HG03196 (cell line): Measurements from ENCODE around the gene HOXC10.
A peak's percentile ranks its signal among the peaks of the same experiment; 100 is the strongest.

Source experiments
- ATAC-seq: cut with Tn5 transposase; IDR thresholded peaks from one replicate; pipeline ENCODE4 v1.9.1; 2021; ENCODE audit not compliant: unreplicated experiment

Gene HOXC10

DNA sequence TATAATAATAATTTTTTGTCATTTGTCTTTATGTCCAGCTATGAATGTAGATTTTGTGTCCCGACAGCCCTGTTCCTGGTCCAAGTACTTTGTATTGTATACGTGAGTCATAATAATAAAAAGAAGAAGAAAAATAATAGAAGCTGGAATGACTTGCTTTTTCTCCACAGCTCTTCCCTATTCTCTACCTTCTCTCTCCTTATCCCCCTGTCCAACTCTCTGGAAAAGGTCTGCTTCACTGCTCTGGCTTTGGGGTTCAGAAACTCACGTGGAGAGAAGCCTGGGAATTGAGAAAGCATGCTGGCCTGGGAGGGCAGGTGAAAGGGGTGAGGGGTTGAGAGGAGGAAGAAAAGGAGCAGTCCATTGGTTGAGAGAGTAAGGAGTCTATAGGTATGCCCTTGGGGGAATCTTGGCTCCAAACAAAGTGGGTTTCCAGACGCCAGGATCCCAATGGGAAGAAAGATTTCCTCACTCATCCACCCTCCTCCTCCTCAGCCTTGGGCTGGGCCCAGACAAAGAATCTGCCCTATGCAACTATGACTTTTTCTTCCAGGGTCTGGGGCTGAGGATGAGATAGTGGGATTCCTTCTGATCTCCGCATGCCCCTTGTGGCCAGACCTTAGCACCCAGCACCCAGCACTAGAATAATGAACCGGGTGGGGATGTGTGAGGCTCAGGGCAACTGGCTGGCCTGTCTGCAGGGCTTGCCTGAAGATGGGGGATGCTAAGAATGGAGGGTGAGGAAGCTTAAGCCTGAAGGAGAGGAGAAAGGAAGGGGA lies 27.9 kb downstream of the HOXC10 start:
- no peak for ATAC-seq

DNA sequence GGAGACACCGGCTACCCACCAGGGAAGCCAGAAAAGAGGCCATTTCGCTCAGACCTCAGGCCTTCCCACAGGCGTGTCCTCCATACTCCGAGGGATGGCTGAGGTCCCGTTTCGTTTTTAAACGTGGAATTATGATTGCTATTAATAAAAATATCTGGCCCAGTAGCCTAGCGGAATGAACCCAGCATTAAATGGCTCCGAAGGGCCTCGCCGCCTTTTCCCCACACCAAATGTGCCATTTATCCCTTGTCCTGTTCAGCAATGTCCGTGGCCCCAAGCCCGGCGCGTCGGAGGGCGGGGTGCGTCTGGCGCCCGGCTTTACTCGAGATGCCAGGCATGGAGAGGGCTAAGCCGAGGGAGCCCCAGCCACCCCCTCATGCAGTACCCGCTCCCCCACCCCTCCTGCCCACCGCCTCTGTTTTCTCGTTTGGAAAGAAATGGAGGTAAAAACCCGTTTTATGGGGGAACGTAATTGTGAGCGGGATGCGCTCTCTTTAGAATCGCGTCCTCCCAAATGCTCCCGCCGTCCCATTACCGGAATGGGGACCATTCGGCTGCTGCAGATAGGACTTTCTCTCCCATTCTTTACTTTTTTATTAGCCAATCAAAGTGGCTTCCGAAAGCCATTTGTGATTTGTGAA lies 29.6 kb downstream of the HOXC10 start:
- no peak for ATAC-seq

DNA sequence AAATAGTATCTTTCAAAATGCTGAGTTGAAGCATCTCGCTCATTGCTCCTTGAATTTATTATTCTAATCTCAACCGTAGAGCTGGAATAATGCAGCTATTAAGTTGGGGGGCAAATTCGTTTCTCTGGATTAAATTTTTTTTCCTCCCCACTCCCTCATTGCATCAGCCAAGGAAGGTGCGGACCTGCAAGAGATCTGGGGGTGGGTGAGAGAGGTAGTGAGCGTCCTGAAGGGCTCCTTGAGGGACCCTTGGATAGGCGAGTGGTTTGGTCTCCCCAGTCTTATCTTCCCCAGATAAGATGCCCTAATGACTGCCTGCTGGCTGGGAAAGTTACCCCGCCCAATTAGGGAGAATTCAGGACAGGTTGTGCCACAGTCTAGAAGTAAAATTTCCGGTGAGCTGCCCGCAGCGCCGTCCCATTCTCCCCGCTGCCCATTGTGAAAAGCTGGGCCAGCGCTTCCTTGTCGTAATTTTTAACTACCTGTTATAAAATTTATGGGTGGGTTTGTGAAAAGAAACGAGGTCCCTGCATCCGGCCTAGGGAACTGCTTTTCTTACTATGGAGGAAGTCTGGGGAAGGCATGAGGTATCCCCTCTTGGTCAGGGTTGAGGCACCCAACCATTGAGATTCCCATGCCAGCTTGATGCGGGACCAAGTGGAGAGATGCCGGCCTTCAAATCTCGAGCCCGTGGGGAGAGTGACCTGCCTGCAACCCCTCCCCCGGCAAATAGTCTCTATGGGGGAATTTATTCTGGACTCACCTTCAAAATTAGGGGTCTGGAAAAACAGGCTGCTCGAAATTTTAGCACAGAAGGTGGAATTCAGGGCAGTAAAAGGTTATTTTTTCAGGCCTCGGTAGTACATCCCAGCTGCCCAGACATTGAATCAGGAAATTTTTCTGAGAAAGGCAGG lies 30.3 kb downstream of the HOXC10 start:
- no peak for ATAC-seq

DNA sequence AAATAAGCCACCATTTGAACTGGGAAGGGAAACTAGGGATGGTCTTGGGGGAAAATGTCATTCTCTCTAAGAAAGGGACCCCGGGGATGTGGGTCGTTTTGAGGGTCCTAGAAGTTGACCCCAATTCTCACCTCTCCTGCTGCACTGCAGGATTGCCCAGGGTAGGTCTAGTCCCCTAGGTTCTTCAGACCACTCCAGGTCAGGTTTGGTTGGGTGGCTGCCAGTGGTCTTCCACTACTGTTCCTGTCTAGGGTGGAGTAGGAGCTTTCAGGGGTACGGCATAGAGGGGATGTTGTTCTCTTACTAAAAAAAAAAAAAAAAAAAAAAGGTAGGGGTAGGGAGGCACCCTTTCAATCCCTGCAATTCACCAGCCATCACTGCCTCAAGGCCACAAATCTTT lies 31.1 kb downstream of the HOXC10 start:
- ATAC-seq = no peak

DNA sequence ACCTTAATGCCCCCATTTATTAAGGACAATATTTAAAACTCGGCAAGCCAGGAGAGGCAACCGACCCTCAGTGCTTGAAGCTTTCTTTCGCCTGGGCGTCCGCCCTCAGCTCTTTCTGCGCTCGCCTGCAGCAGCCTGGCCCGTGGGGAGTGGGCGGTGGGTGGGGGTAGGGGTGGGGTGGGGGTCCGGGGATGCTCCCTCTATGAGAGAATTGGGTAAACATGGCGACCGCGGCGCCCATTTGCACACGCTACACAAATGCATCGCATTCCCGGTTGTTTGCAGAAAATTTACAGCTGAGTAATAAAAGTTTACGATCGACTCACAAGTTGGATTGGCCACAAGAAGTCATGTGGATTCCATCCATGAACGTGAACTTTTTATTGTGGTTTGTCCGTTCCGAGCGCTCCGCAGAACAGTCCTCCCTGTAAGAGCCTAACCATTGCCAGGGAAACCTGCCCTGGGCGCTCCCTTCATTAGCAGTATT lies 31.6 kb downstream of the HOXC10 start:
- ATAC-seq = no peak

DNA sequence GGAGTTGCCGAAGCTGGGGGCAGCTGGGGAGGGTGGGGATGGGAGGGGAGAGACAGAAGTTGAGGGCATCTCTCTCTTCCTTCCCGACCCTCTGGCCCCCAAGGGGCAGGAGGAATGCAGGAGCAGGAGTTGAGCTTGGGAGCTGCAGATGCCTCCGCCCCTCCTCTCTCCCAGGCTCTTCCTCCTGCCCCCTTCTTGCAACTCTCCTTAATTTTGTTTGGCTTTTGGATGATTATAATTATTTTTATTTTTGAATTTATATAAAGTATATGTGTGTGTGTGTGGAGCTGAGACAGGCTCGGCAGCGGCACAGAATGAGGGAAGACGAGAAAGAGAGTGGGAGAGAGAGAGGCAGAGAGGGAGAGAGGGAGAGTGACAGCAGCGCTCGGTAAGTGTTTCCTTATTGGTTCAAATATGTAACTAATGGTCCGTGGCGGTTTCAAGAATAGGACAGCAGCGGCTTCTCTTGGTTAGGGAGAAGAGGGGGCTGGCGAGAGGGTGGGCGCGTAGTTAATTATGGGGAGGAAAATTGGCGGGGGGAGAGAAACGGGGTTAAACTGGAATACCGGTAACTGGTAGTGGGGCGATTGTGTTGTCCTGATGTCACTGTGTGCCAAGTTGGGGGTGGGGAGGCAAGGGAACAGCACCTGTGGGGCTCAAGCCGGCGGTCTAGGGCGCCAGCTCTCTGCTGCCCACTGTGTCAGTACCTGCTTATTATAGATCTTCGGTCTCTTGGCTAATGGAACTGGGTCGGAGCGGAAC lies 32.3 kb downstream of the HOXC10 start:
- ATAC-seq = peak; percentile 15

DNA sequence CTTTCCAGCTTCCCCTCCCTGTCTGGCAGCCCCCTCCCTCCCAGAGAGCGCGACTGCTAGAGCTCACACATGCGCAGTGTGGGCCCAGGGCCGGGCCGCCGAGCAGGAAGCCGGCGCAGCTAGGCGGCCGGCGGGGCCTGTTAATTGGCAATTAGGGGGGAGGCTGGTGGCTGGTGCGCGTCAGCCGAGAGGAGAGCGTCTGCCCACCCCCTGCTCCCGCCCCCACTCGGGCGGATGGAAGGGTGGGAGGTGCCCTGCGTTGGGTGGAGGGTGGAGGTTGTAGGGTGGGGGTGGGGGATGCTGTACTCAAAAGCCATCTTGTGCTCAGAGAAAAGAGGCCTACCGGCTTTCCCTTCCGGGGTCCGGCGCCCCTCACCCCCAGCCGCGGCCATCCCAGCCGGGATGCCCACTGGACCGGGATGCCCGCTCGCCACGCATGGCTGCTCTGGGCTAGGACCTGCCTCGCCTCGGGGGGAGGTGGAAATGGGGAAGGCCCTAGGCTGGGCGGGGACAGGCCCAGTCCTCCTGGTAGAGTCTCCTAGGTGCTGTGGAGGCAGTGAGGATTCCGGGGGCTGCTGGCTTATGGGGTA lies 33.0 kb downstream of the HOXC10 start:
- peak; percentile 66 for ATAC-seq

DNA sequence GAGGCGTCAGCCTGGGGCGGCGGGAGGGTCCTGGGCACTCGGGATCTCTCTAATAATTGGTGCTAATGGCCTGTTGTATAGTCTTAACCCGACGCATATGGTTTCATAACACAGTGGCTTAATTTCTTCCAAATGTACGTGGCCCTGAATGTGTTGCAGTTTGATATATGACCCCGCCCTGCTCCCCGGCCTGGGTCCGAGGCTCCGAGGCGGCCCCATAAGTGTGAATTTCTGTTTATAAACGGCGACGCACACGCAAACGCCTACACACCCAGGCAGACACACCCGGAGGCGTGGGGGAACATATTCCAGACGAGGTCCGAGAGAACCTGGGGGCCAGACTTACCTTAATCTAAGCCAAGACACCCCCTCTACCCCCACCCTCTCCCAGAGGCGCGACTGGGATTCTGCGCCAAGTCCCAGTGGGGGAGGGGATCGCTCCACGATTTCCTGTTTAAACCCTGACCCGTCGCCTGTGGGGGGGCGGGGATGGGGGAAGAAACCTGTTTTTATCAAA lies 33.6 kb downstream of the HOXC10 start:
- ATAC-seq = no peak

DNA sequence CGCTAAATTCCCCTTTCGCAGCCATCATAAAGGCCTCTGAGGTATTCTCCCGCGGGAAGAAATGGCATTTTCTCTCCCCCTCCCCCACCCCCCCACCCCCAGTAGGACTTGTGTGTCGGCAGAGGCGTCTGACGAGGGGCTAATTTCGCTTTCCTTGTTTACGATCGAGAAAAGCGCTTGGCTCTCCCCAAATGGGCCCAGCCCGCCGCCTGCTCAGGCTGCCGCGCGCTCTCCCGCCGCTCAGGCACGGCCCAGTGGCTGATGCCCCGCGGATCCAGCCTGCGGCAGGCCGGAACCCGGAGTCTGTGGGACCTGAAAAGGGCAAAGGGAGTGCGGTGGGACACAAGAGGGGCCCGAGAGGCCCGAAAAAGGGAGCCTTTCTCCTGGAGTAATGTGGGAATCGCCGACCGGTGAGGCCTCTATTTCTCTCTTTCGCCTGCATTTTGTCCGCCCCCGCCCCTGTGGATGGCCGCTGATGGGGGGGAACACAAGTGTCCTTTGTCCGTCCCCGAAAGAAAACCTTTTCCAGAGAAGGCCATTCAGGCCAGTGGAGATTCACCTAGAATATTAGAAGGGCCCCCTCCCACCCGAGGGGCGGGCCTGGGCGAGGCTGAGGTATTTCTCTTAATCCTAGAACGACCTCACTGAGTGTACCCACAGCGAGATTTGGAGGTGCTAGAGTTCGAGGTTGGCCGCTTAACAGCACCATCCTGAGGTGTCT lies 34.3 kb downstream of the HOXC10 start:
- ATAC-seq = no peak

DNA sequence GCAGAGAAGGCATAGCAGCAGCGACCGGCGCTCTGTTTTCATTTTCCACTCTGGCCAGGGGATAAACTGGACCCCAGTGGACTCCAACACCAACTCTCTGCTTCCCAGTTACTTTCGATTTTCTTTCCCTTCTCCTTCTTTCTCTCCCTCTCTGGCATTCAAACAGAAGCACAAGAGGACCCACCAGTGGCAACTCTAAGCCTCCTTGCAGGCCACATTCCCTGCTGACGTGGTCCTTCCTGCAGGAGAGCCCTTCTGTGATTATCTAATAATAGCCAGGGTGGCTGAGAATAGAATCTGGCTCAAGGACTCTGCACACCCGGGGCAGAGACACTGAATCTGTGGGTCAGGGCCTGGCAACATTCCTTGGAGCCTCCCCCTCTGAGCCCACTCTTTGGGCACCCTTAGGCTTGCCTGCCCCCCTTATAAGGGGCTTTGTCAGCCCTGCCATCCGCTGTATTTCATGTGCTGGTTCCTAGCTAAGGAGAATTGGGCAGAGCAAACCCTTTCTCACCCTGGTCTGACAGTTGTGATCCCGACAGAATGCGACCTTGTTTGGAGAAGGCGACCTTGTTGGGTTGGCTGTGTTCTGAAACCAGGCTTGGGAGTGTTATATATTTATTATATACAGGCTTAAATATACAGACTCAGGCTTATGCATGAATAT lies 35.1 kb downstream of the HOXC10 start:
- no peak for ATAC-seq

DNA sequence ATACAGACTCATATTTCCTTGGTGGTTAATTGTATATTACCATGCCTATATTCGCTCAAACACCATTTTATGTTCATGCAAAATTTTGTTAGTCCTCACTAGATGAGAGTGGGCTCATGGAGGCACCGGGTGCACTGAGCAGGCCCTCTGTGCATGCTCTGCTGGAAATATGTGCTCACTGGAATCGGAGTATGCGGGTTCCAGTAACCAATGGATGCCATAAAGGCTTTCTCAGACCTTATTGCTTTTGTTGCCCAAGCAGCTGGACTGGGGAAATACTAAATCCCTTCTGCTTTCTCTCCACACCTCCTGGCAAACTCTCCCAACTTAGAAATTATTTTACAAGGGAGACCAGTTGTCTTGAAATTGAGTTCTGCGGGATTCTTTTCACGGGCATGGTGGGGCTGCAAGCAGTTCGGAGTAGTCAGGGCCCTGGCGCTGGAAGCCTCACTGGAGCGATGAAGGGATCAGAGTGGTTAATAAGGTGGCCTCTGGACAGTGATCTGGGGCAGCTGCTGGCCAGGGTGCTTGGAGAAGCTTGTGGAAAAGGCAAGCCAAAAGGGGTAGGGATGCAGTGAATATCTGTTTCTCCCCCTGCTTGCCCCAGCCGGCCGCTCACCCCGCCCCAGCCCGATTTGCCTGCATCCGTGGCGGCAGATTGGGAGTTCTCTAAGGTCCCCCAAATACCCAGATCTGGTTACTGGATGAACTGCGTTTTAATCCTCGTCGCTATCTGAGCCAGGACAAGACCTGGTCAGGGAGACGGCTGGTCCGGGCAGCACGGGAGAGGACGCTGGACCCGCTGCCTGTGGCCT lies 35.9 kb downstream of the HOXC10 start:
- ATAC-seq = no peak

DNA sequence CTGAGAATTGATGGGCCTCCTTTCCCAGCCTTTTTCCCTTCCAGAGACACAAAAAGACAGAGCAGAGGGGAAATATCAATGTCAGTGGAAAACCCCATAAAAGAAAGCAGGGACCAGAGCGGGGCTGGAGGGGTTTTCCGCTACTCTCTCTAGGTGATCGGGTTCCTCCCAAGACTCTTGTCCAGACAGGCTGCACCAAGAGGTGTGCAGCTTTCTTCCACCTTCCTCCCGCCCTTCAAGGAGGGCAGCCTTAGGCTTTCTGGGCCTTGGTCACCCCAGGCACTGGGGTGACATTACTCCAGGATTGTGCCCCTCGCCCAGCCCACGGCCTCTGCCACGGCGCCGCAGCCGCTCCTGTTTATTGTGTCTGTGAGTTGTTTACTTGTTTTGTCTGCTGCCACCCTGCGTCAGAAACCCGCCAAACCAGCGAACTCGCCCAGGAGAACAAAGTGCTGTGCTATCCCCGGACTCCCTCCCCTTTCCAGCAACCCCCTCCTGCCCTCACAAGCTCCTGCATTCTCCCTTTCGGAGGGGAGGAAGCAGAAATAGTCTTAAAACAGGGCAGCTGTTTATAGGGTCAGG lies 36.6 kb downstream of the HOXC10 start:
- ATAC-seq = no peak

DNA sequence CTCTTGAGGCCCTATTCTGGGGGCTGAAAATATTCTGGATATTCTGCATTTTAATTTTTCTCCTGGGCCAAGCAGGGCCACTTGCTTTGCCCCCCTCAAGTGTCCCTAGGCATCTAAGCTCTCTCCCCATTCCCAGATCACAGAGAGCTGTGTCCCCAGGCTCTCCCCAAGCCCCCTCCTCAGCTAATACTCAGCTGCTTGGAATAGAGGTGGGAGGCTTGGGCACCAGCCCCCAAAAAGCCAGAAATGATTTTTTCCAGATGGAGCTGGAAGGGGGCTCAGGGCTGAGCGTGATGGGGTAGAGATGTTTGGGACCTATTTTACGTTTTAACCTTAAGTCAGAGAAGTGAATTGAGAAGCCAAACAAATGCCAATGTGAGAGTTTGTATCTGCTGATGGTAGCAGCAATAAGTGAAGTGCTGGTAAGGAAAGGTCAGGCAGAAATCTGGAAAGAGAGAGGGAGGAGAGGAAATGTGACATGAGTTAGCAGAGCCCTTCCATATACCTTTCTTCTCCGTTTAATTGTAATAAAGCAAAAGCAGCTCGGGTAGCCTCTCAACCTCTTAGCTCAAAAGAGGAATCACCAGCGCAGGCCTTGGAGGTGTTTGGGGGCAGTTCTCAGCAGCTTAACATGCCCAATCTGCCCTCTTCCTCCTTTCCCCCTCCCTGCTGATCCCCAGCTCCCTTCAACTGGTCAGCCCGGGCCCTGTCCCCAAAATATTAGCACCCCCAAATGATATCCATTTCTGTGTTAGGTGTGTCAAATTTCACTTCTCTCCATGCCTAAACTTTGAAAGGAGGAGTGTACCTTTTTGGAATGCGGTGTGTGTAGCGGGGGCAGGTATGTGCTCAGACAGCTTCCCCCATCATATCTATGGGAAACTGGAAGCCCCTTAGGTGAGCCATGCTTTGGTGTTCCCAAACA lies 38.3 kb downstream of the HOXC10 start:
- ATAC-seq = no peak

DNA sequence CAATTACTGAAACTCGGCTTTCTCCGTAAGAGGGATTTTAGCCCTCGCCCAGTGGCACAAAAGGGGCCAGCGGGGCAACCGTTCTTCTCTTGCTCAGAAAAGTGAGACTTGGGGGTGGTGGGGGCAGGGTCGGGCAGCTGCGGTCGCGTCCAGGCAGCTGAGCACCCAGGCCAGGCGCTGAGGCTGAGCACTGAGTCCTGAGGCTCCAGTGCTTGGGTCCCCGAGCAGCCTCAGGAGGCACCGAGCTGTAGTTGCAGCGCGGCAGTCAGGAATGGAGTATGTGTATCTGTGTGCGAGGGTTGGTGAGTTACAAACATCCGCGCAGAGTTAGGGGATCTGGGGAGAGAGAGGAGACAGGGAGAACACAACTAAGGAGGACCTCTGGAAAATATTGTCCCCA lies 39.2 kb downstream of the HOXC10 start:
- ATAC-seq = no peak

DNA sequence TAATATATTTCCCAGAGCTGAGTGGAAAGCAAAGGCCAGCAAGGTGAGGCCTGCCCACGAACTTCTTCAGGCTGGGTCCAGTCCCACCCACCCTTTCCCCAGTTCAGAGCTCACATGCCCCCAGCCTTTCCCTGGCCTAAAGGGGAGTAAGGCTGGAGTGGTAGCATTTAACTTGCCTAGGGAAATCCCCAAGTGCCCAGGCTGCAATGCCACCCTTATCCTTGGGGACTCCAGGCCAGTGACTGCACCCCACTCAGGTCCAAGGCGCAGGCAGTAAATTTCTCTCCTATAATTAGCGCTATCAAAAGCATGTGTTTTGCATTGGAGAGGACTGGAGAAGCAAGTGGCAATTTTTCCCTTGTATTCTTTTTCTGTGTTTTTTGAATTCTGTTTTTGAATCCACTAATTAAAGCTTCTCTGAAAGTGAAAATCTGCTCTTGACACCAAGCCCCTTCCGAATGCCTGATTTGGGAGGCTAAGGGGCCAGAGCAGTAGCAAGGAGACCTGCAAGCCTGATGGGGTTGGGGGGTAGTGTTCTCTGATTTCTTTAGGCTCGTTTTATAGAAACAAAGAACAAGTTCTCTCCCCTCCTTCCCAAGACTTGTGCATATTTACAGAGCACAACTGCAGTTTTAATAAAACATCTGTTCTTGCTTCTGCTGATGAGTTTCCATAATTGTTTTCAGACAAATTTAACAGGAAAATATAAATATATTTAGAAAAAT lies 39.8 kb downstream of the HOXC10 start:
- ATAC-seq = no peak
